HepG2 (cell line): ENCODE results near the gene CDK6.

Experiments
- CREB1 ChIP-seq, 2 experiments: fragments of 450-650 bp in 1 of 2; IDR thresholded peaks; 2 replicates each; pipeline ENCODE4 v1.6.1; 2016 to 2017; ENCODE audit warnings: control low read depth in 1 of 2, mild to moderate bottlenecking in 1 of 2, missing compliant biosample characterization in 1 of 2, missing genetic modification characterization in 1 of 2
- NR2F1 ChIP-seq, 2 experiments: fragments of 450-650 bp in 1 of 2; formaldehyde crosslinking in 1 of 2; IDR thresholded peaks; 2 replicates each; pipeline versions ENCODE4 v1.5.0 to v1.6.1; 2016 to 2020; ENCODE audit warnings: mild to moderate bottlenecking in 1 of 2, missing compliant biosample characterization in 1 of 2, missing genetic modification reagents in 1 of 2, moderate library complexity in 1 of 2
- RFX5 ChIP-seq: IDR thresholded peaks from 2 replicates; pipeline ENCODE4 v1.6.1; 2011; ENCODE audit warnings: low read depth, low read length, improper control_type of control experiment
- SRSF9 ChIP-seq: fragments of 200-400 bp; formaldehyde crosslinking; IDR thresholded peaks from 2 replicates; pipeline ENCODE4 v1.6.1; 2018; ENCODE audit warnings: borderline replicate concordance, mild to moderate bottlenecking, low read depth, low read length; ENCODE audit not compliant: insufficient read depth, poor library complexity, severe bottlenecking
- ZNF354B ChIP-seq: sonication (generic); formaldehyde crosslinking; IDR thresholded peaks from 2 replicates; pipeline ENCODE4 v1.8.0; 2022; ENCODE audit warnings: mild to moderate bottlenecking, missing genetic modification reagents

- TF ChIP-seq ZNF354B (CRISPR knock-in tag) = no peak
- no peak for TF ChIP-seq NR2F1 (CRISPR knock-in tag; IDR thresholded peaks at IDR 0.05)
- no peak for TF ChIP-seq RFX5
- TF ChIP-seq SRSF9 = no peak
- no peak for TF ChIP-seq CREB1 (IDR thresholded peaks at IDR 0.05)
- TF ChIP-seq CREB1 (CRISPR knock-in tag; IDR thresholded peaks at IDR 0.05) = no peak
These were observed 268.9 kb downstream of the CDK6 start for GRCh38 chr7:92567460-92567859.
